GM12878 (cell line): ENCODE results near the gene LY9. TPM values are rescaled to one million over a fixed set of nuclear protein-coding genes. Genes with fewer than 3 reads are reported as not detected.

Experiments used
- ATAC-seq: fragments of 200-7000 bp; cut with Tn5 transposase; 3 replicates; pipeline ENCODE4 v1.9.1; 2020; ENCODE audit warnings: mild to moderate bottlenecking, moderate library complexity
- BruUV-seq: library from RNA; stranded (reverse); fragments of 400-500 nt; replicated peaks from 2 replicates; lab custom pipeline; 2021; lab: Mats Ljungman, UMichigan
- CTCF ChIA-PET: fragments of 300-600 bp; sonication (Branson Sonifier 250); formaldehyde crosslinking; extraction: SDS; loops from one replicate; lab custom pipeline; 2021; ENCODE audit warnings: inconsistent platforms; lab: Yijun Ruan, JAX
- POLR2A ChIA-PET: fragments of 350-600 bp; formaldehyde crosslinking; extraction: SDS; loops from one replicate; lab custom pipeline; 2021; ENCODE audit warnings: inconsistent platforms; lab: Charles Lee
- RAD21 ChIA-PET: fragments of 300-600 bp; sonication (Branson Sonifier 250); formaldehyde crosslinking; loops from one replicate; lab custom pipeline; 2023; ENCODE audit warnings: antibody characterized with exemption; ENCODE audit not compliant: unreplicated experiment; lab: Charles Lee
- SMC1A ChIA-PET: fragments of 300-600 bp; sonication (Branson Sonifier 250); formaldehyde crosslinking; loops from one replicate; lab custom pipeline; 2023; ENCODE audit not compliant: unreplicated experiment, uncharacterized antibody; lab: Charles Lee
- DNase-seq: peaks from one replicate; pipeline ENCODE4 v3.0.0-alpha.2; 2011; ENCODE audit warnings: low read depth, low spot score
- FAIRE-seq: peaks from 3 replicates; lab custom pipeline; 2011; peaks lifted over from hg19 to GRCh38; lab: Jason Lieb, UNC
- H2AFZ ChIP-seq: 2 replicates; pipeline ENCODE4 v1.6.0; 2011; ENCODE audit warnings: low read depth, low read length, control low read depth; ENCODE audit not compliant: control insufficient read depth
- H3K27ac ChIP-seq: 2 replicates; pipeline ENCODE4 v1.5.1; 2011; ENCODE audit warnings: control low read depth; ENCODE audit not compliant: control insufficient read depth, insufficient read depth
- H3K27me3 ChIP-seq, 2 experiments: replicated peaks in 1 of 2; 2 replicates each; pipeline versions ENCODE4 v1.6.0 to v1.6.1; 2011; ENCODE audit warnings: low read length in 1 of 2; ENCODE audit not compliant: control insufficient read depth in 2 of 2, insufficient read depth in 2 of 2
- H3K36me3 ChIP-seq, 2 experiments: 2 replicates each; pipeline ENCODE4 v1.5.1; 2011; ENCODE audit warnings: low read length in 1 of 2; ENCODE audit not compliant: control insufficient read depth in 2 of 2, insufficient read depth in 2 of 2
- H3K4me1 ChIP-seq: 2 replicates; pipeline ENCODE4 v1.6.1; 2011; ENCODE audit warnings: mild to moderate bottlenecking, low read length, moderate library complexity, mixed read lengths; ENCODE audit not compliant: control insufficient read depth, insufficient read depth
- H3K4me2 ChIP-seq: 2 replicates; pipeline ENCODE4 v1.6.0; 2011; ENCODE audit warnings: control low read depth; ENCODE audit not compliant: control insufficient read depth, insufficient read depth
- H3K4me3 ChIP-seq: fragments of 200-600 bp; sonication (generic); 2 replicates; pipeline ENCODE4 v1.5.1; 2016
- H3K79me2 ChIP-seq: 2 replicates; pipeline ENCODE4 v1.6.0; 2011; ENCODE audit warnings: low read length; ENCODE audit not compliant: control insufficient read depth, insufficient read depth
- H3K9ac ChIP-seq: 2 replicates; pipeline ENCODE4 v1.8.0; 2011; ENCODE audit warnings: low read length, control low read depth, mixed read lengths; ENCODE audit not compliant: control insufficient read depth, insufficient read depth
- H3K9me3 ChIP-seq: replicated peaks from 3 replicates; pipeline ENCODE4 v1.5.1; 2011; ENCODE audit warnings: mild to moderate bottlenecking, low read length; ENCODE audit not compliant: control insufficient read depth, insufficient read depth
- H4K20me1 ChIP-seq: 2 replicates; pipeline ENCODE4 v1.6.0; 2011; ENCODE audit not compliant: control insufficient read depth, insufficient read depth
- CTCF ChIP-seq, 3 experiments: IDR thresholded peaks in 2 of 3; conservative IDR thresholded peaks in 1 of 3; 2 replicates each; pipeline ENCODE4 v1.5.1; 2011; ENCODE audit warnings: low read depth in 3 of 3, low read length in 3 of 3, mild to moderate bottlenecking in 3 of 3, control low read depth in 2 of 3, moderate library complexity in 2 of 3, inconsistent platforms in 1 of 3, mixed read lengths in 1 of 3; ENCODE audit not compliant: control insufficient read depth in 2 of 3, insufficient read depth in 1 of 3; ENCODE audit errors: extremely low read depth in 1 of 3
- EZH2 ChIP-seq: IDR thresholded peaks from 2 replicates; pipeline ENCODE4 v1.6.1; 2012; ENCODE audit warnings: low read depth, mild to moderate bottlenecking, control low read depth, inconsistent platforms, low read length, borderline replicate concordance; ENCODE audit not compliant: control insufficient read depth
- FOXM1 ChIP-seq: IDR thresholded peaks from 2 replicates; pipeline ENCODE4 v1.6.1; 2012; ENCODE audit warnings: low read depth, mild to moderate bottlenecking, inconsistent platforms, low read length, moderate library complexity
- HDGF ChIP-seq: fragments of 450-650 bp; IDR thresholded peaks from 2 replicates; pipeline ENCODE4 v1.6.1; 2016; ENCODE audit warnings: antibody characterized with exemption
- MEF2B ChIP-seq: fragments of 450-650 bp; IDR thresholded peaks from 2 replicates; pipeline ENCODE4 v1.6.1; 2018; ENCODE audit warnings: mild to moderate bottlenecking, moderate library complexity; ENCODE audit not compliant: partially characterized antibody, poor library complexity, severe bottlenecking
- NR2C2 ChIP-seq: IDR thresholded peaks from 2 replicates; pipeline ENCODE4 v1.6.1; 2011; ENCODE audit warnings: borderline replicate concordance, low read depth; ENCODE audit not compliant: control insufficient read depth, insufficient read length
- NRF1 ChIP-seq: conservative IDR thresholded peaks from 2 replicates; pipeline ENCODE4 v1.6.1; 2011; ENCODE audit warnings: mild to moderate bottlenecking, low read depth, low read length, improper control_type of control experiment
- SREBF1 ChIP-seq: IDR thresholded peaks from 2 replicates; pipeline ENCODE4 v1.6.1; 2012; ENCODE audit warnings: mild to moderate bottlenecking, low read length
- ZBTB11 ChIP-seq: fragments of 450-650 bp; formaldehyde crosslinking; IDR thresholded peaks from 2 replicates; pipeline ENCODE4 v1.5.0; 2022; ENCODE audit warnings: mild to moderate bottlenecking, missing genetic modification characterization
- ZNF217 ChIP-seq: fragments of 450-650 bp; IDR thresholded peaks from 2 replicates; pipeline ENCODE4 v1.6.1; 2017; ENCODE audit warnings: antibody characterized with exemption, mild to moderate bottlenecking
- WGBS: methylation state at CpG from one replicate; pipeline ENCODE4 v1.1.6; 2016; ENCODE audit warnings: low lambda C conversion rate; ENCODE audit not compliant: insufficient replicate concordance, insufficient coverage; ENCODE audit errors: missing lambda C conversion rate; 5-methylcytosine and 5-hydroxymethylcytosine counted together
- in situ Hi-C: fragments of 300-500 bp; cut with MboI; formaldehyde crosslinking; loops from 9 replicates; pipeline ENCODE4 v1.14.3; 2018; ENCODE audit warnings: mixed read lengths
- intact Hi-C: fragments of 100-400 bp; cut with micrococcal nuclease; formaldehyde crosslinking; loops from one replicate; pipeline ENCODE4 v1.14.2; 2022; ENCODE audit not compliant: unreplicated experiment
- polyA plus RNA-seq, 11 experiments: library from polyadenylated mRNA; depleted of rRNA in 4 of 11; unstranded in 6 of 11; stranded (reverse) in 5 of 11; fragments of >200 nt; fragmentation: Nextera tagmentation in 4 of 11; fragmentation: Illumina TruSeq in 1 of 11; extraction: Ambion mirVana in 4 of 11; extraction: Trizol in 1 of 11; gene quantifications; 1 replicate in 1 of 11; 2 replicates in 10 of 11; pipeline versions ENCODE4 v1.2.1 to v1.2.3, GENCODE V29; 2011 to 2016; ENCODE audit warnings: inconsistent platforms in 2 of 11, missing spikeins in 2 of 11, low read depth in 1 of 11
- total RNA-seq, 4 experiments: library from RNA; depleted of rRNA in 3 of 4; stranded (reverse); fragments of >200 nt in 3 of 4; fragmentation: Illumina TruSeq in 1 of 4; extraction: Trizol in 1 of 4; gene quantifications; 2 replicates each; pipeline versions ENCODE4 v1.2.1 to v1.2.3, GENCODE V29; 2013 to 2021

Gene LY9
- total and polyA plus RNA-seq, 10 of the 15 experiments (the other 5 are each of a cell fraction or from before 2014, with no cell fraction given) = 2.7 to 12.5 (median 9.0) TPM

GRCh38 chr1:160874935-160875334, 79.0 kb downstream of the LY9 start:
- POLR2A ChIA-PET = interaction anchor here (1.6 kb wide), 1 partner anchor 9 kb away, joined by 4 read pairs; no protein-coding TSS in a partner anchor

More at GRCh38 chr1:160874935-160875334, 79.0 kb downstream of the LY9 start:
- FAIRE-seq (no peak), ATAC-seq (peak; percentile 75), DNase-seq (no peak)
- Histone ChIP-seq H4K20me1 (no peaks in the 10 kb centered on the region), H3K79me2 (no peaks in the 10 kb centered on the region), H3K9me3 (no peaks in the 10 kb centered on the region), H3K4me1 (no peaks in the 10 kb centered on the region), H3K36me3 (no peaks in the 10 kb centered on the region), H3K9ac (no peak overlapping the region), H2AFZ (no peak overlapping the region), H3K27ac (no peak overlapping the region), H3K4me3 (no peak overlapping the region), H3K4me2 (no peak overlapping the region), H3K27me3 (no peaks in the 10 kb centered on the region)
- intact Hi-C loops (no loop called here), in situ Hi-C loops (no loop called here)
- ChIA-PET RAD21 (interaction anchor here (1.8 to 2.0 kb wide), 2 partner anchors 10 to 97 kb away, joined by 5 to 11 read pairs; no protein-coding TSS in a partner anchor), CTCF (interaction anchor here (0.8 to 2.7 kb wide), 6 partner anchors 11 to 79 kb away, joined by 3 to 10 read pairs (median 5); partner anchors contain the start of genes CD244 and ITLN2), SMC1A (interaction anchor here (0.6 to 2.8 kb wide), 8 partner anchors 8 to 210 kb away, joined by 3 to 25 read pairs (median 4); partner anchors contain the start of gene CD244)
- WGBS = 37% methylated on average over 3 of the region's 3 CpGs
- no peak for TF ChIP-seq HDGF
- no peak for TF ChIP-seq ZNF217
- TF ChIP-seq CTCF (IDR thresholded peaks at IDR 0.05 in 2 of 3, conservative IDR thresholded peaks at IDR 0.05 in 1 of 3; ENCODE audit: control insufficient read depth in 2 of 3, extremely low read depth in 1 of 3, insufficient read depth in 1 of 3, low read depth in 3 of 3, low read length in 3 of 3) = no peak
- no peak for TF ChIP-seq SREBF1
- no peak for TF ChIP-seq NR2C2
- TF ChIP-seq MEF2B = no peak
- no peak for TF ChIP-seq EZH2
- no peak for TF ChIP-seq NRF1
- no peak for TF ChIP-seq FOXM1
- TF ChIP-seq ZBTB11 (CRISPR knock-in tag) = no peak
- BruUV-seq = no TSS peak
